ENCODE results near the gene MX2. TPM values are rescaled to one million over a fixed set of nuclear protein-coding genes. Genes with fewer than 3 reads are reported as not detected.

Gene MX2
- total and polyA plus RNA-seq, 2 of the 8 experiments (the other 6 are each of a cell fraction or from before 2014, with no cell fraction given): 3.1 to 8.9 TPM

GRCh38 chr21:41321211-41321907 lies 40.5 kb upstream of the MX2 start:
- Histone ChIP-seq H2BK20ac (ENCODE audit: low read length) (no peak overlapping the region), H3K23me2 (ENCODE audit: low read depth, low read length) (peaks cover 7% of the 10 kb centered on the region; the same call in 1 of the 2 replicates), H3K4me1 (replicated peaks in 1 of 4; ENCODE audit: control insufficient read depth in 3 of 4, insufficient read depth in 4 of 4, low read length in 3 of 4) (peaks cover 0 to 8% (median 1%) of the 10 kb centered on the region in 4 experiments; a peak in 5 of 7 replicates), H4K91ac (replicated peaks; ENCODE audit: insufficient read length, low read length) (no peak overlapping the region), H4K8ac (ENCODE audit: extremely low read depth, insufficient read depth, low read length) (peak overlapping the region; percentile 29; the same call in 1 of the 2 replicates), H3K9ac (replicated peaks in 1 of 4; ENCODE audit: extremely low read depth in 1 of 4, low read depth in 3 of 4, low read length in 3 of 4) (no peak overlapping the region), H4K5ac (ENCODE audit: insufficient read length, low read depth, low read length) (no peak overlapping the region), H2AFZ (ENCODE audit: low read length) (no peak overlapping the region), H3K56ac (replicated peaks; ENCODE audit: insufficient read length, low read depth, low read length) (no peak overlapping the region), H3K27me3 (replicated peaks in 1 of 4; ENCODE audit: control insufficient read depth in 3 of 4, extremely low read depth in 1 of 4, insufficient read depth in 3 of 4, low read length in 3 of 4) (peaks cover 0 to 7% (median under 1%) of the 10 kb centered on the region in 4 experiments; a peak in 3 of 7 replicates), H2BK15ac (ENCODE audit: low read length) (no peak overlapping the region), H3K23ac (ENCODE audit: insufficient read length) (no peak overlapping the region), H2BK120ac (replicated peaks; ENCODE audit: low read depth, low read length) (no peak overlapping the region), H3K36me3 (ENCODE audit: control insufficient read depth in 2 of 4, insufficient read depth in 4 of 4, low read length in 3 of 4) (no peaks in the 10 kb centered on the region), H3K79me2 (ENCODE audit: control insufficient read depth in 1 of 2, insufficient read depth in 2 of 2, low read length in 2 of 2) (no peaks in the 10 kb centered on the region), H3K4me3 (ENCODE audit: extremely low read depth in 1 of 4, insufficient read depth in 2 of 4, low read depth in 3 of 4, low read length in 4 of 4) (no peak overlapping the region), H3K18ac (ENCODE audit: extremely low read depth, low read length) (no peak overlapping the region), H3K27ac (ENCODE audit: low read depth, low read length) (no peak overlapping the region), H3K9me3 (ENCODE audit: insufficient read depth in 2 of 2, low read depth in 1 of 2, low read length in 1 of 2) (no peaks in the 10 kb centered on the region), H4K20me1 (replicated peaks in 1 of 2; ENCODE audit: control insufficient read depth in 1 of 2, insufficient read depth in 2 of 2, low read length in 2 of 2) (no peaks in the 10 kb centered on the region), H2BK5ac (ENCODE audit: low read depth, low read length) (no peak overlapping the region), H2AK5ac (ENCODE audit: low read depth, low read length) (no peak overlapping the region), H2BK12ac (ENCODE audit: low read depth, low read length) (no peak overlapping the region), H3K4ac (replicated peaks; ENCODE audit: insufficient read length, low read depth, low read length) (no peak overlapping the region), H3K4me2 (ENCODE audit: insufficient read depth in 1 of 2, low read depth in 2 of 2, low read length in 2 of 2) (no peak overlapping the region), H3K14ac (ENCODE audit: insufficient read length) (no peak overlapping the region), H3K79me1 (ENCODE audit: low read depth, low read length) (no peaks in the 10 kb centered on the region)
- no peak for TF ChIP-seq RXRA (IDR thresholded peaks at IDR 0.05; ENCODE audit: insufficient read depth, low read depth, low read length)
- no peak for TF ChIP-seq POLR2AphosphoS5 (IDR thresholded peaks at IDR 0.05; ENCODE audit: low read depth, low read length)
- no peak for TF ChIP-seq USF2 (IDR thresholded peaks at IDR 0.05; ENCODE audit: low read length)
- no peak for TF ChIP-seq CHD2 (IDR thresholded peaks at IDR 0.05; ENCODE audit: low read length)
- no peak for TF ChIP-seq SUZ12 (IDR thresholded peaks at IDR 0.05; ENCODE audit: low read length)
- TF ChIP-seq YY1 (IDR thresholded peaks at IDR 0.05; ENCODE audit: low read depth, low read length): no peak
- TF ChIP-seq TAF1 (IDR thresholded peaks at IDR 0.05; ENCODE audit: low read depth, low read length): no peak
- TF ChIP-seq CHD1 (IDR thresholded peaks at IDR 0.05; ENCODE audit: low read depth, low read length): no peak
- no peak for TF ChIP-seq TBP (IDR thresholded peaks at IDR 0.05; ENCODE audit: low read depth, low read length)
- no peak for TF ChIP-seq TAF7 (optimal IDR thresholded peaks at IDR 0.05; ENCODE audit: borderline replicate concordance, low read depth, low read length)
- TF ChIP-seq GABPA (IDR thresholded peaks at IDR 0.05; ENCODE audit: borderline replicate concordance, insufficient read depth, low read length): no peak
- DNase-seq (ENCODE audit: low read depth in 1 of 2, low spot score in 2 of 2) (no peak), FAIRE-seq (no peak)
- POLR2A ChIA-PET (ENCODE audit: partially characterized antibody): no interaction called here
- CTCF ChIA-PET (ENCODE audit: partially characterized antibody): interaction anchor here (1.2 to 3.8 kb wide), 2 partner anchors 38 to 103 kb away, joined by 4 to 23 read pairs; no protein-coding TSS in a partner anchor
- 92% methylated on average over 20 of the region's 20 CpGs; no CpG with 5 or more reads in 1 of the 2 experiments for WGBS, 2 experiments (ENCODE audit: extremely low coverage in 1 of 2, insufficient coverage in 1 of 2, insufficient read length in 1 of 2, insufficient replicate concordance in 2 of 2, low coverage in 1 of 2, low lambda C conversion rate in 2 of 2, missing lambda C conversion rate in 1 of 2)
